ENCODE results near the gene TCEA2. TPM values are rescaled to one million over a fixed set of nuclear protein-coding genes. Genes with fewer than 3 reads are reported as not detected.

TCEA2 gene
- total RNA-seq, 1 donor from 2014 or later = 73.1 TPM

GRCh38 chr20:64070244-64070993 lies 7.4 kb downstream of the TCEA2 start:
- H3K9me3 Mint-ChIP-seq (ENCODE audit: unreplicated experiment) = no peaks in the 10 kb centered on the region
- no peaks in the 10 kb centered on the region for H3K27me3 Mint-ChIP-seq (ENCODE audit: unreplicated experiment)
- TF ChIP-seq CTCF (IDR thresholded peaks at IDR 0.05) = no peak
- no peak for DNase-seq (ENCODE audit: extremely low spot score, unreplicated experiment)
- no peak overlapping the region for H3K27ac Mint-ChIP-seq (ENCODE audit: unreplicated experiment)
- H3K4me1 Mint-ChIP-seq (ENCODE audit: unreplicated experiment) = peaks cover 6% of the 10 kb centered on the region
- H3K36me3 Mint-ChIP-seq (ENCODE audit: unreplicated experiment) = peaks cover 5% of the 10 kb centered on the region
- no peak overlapping the region for H3K4me3 Mint-ChIP-seq (ENCODE audit: unreplicated experiment)

DNA sequence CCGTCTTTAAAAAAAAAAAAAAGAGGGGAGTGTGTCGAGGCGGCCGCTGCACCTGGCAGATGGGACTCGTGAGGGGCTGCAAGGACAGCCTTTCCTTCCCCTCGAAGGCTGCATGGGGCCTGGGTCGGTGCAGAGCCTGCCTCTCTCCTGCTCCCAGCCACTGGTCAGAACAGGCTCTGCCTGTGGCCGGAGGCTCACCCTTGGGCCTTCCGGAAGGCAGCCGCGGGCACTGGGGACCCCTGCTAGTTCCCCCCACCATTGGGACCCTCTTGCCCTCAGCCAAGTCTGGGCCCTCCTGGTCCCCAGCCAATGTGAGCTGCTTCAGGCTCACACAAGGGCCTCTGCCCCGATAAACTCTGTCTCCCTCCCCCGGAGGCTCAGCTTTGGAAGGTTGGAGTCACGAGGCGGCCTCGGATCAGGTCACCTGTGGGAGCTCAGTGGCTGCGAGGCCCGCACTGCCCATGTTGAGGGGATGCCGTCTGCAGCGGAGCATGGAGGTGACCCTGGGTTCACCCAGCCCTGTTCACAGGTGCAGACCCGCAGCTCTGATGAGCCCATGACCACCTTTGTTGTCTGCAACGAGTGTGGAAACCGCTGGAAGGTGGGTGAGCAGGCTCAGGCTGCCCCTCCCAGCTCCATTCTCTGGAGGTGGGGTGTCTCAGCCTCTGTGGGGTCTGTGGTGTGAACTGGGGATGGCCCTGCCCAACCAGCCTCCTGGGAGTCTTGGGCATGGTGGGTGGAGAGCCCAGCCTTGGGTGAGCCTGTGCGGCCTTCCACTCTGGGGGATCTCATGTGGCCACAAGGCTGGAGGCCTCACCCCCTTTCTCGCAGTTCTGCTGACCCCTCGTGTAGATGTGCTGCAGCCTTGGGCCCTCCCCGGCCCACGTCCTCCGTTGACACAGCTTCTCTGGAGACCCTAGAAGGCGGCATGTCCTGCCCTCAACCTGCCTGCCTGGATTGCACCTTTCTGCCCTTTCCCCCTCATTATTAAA lies 8.6 kb downstream of the TCEA2 start:
- Mint-ChIP-seq H3K36me3 (ENCODE audit: unreplicated experiment) (peaks cover 5% of the 10 kb centered on the region), H3K27me3 (ENCODE audit: unreplicated experiment) (no peaks in the 10 kb centered on the region), H3K4me3 (ENCODE audit: unreplicated experiment) (no peak overlapping the region), H3K27ac (ENCODE audit: unreplicated experiment) (no peak overlapping the region), H3K9me3 (ENCODE audit: unreplicated experiment) (no peaks in the 10 kb centered on the region), H3K4me1 (ENCODE audit: unreplicated experiment) (no peaks in the 10 kb centered on the region)
- no peak for DNase-seq (ENCODE audit: extremely low spot score, unreplicated experiment)
- TF ChIP-seq CTCF (IDR thresholded peaks at IDR 0.05) = no peak

GRCh38 chr20:64072498-64073063 lies 9.6 kb downstream of the TCEA2 start:
- H3K9me3 Mint-ChIP-seq (ENCODE audit: unreplicated experiment) = no peaks in the 10 kb centered on the region
- no peak for TF ChIP-seq CTCF (IDR thresholded peaks at IDR 0.05)
- DNase-seq (ENCODE audit: extremely low spot score, unreplicated experiment) = no peak
- H3K27ac Mint-ChIP-seq (ENCODE audit: unreplicated experiment) = no peak overlapping the region
- no peak overlapping the region for H3K4me3 Mint-ChIP-seq (ENCODE audit: unreplicated experiment)
- no peaks in the 10 kb centered on the region for H3K27me3 Mint-ChIP-seq (ENCODE audit: unreplicated experiment)
- H3K36me3 Mint-ChIP-seq (ENCODE audit: unreplicated experiment) = peaks cover 5% of the 10 kb centered on the region
- H3K4me1 Mint-ChIP-seq (ENCODE audit: unreplicated experiment) = no peaks in the 10 kb centered on the region

- peaks cover 5% of the 10 kb centered on the region for H3K36me3 Mint-ChIP-seq (ENCODE audit: unreplicated experiment)
- H3K27me3 Mint-ChIP-seq (ENCODE audit: unreplicated experiment) = no peaks in the 10 kb centered on the region
- H3K4me1 Mint-ChIP-seq (ENCODE audit: unreplicated experiment) = peaks cover 4% of the 10 kb centered on the region
- TF ChIP-seq CTCF (IDR thresholded peaks at IDR 0.05) = no peak
- DNase-seq (ENCODE audit: extremely low spot score, unreplicated experiment) = no peak
- no peak overlapping the region for H3K4me3 Mint-ChIP-seq (ENCODE audit: unreplicated experiment)
- H3K27ac Mint-ChIP-seq (ENCODE audit: unreplicated experiment) = no peak overlapping the region
- no peaks in the 10 kb centered on the region for H3K9me3 Mint-ChIP-seq (ENCODE audit: unreplicated experiment)
These were observed 10.6 kb downstream of the TCEA2 start for GRCh38 chr20:64073476-64074183.
